HCT116 (cell line): ENCODE measurements around the gene ZNF462. TPM values are rescaled to one million over a fixed set of nuclear protein-coding genes. Genes with fewer than 3 reads are reported as not detected.

ENCODE experiments used
- ATAC-seq: fragments of 200-7000 bp; cut with Tn5 transposase; 2 replicates; pipeline ENCODE4 v1.9.1; 2020; ENCODE audit warnings: mild to moderate bottlenecking, moderate library complexity
- BruUV-seq: library from RNA; stranded (reverse); fragments of 400-500 nt; replicated peaks from 2 replicates; lab custom pipeline; 2021; lab: Mats Ljungman, UMichigan
- CTCF ChIA-PET: fragments of 300-600 bp; sonication (Branson Sonifier 250); formaldehyde crosslinking; loops from one replicate; lab custom pipeline; 2021; ENCODE audit warnings: antibody characterized with exemption; lab: Charles Lee
- POLR2A ChIA-PET: fragments of 300-600, 350-600 bp; sonication (Branson Sonifier 250); formaldehyde crosslinking; loops from one replicate; lab custom pipeline; 2021; ENCODE audit warnings: antibody characterized with exemption; lab: Charles Lee
- RAD21 ChIA-PET, 2 experiments: fragments of 300-600 bp; sonication (Branson Sonifier 250); formaldehyde crosslinking; loops; one replicate each; lab custom pipeline; 2023; ENCODE audit warnings: low total read pairs in 2 of 2; ENCODE audit not compliant: uncharacterized antibody in 2 of 2, unreplicated experiment in 2 of 2, low non-redundant PET in 1 of 2; lab: Charles Lee
- DNase-seq: peaks from one replicate; pipeline ENCODE4 v3.0.0-alpha.2; 2010; ENCODE audit warnings: low read depth, low spot score
- H2AFZ ChIP-seq: fragments of 200-600 bp; shearing (Covaris generic), sonication (generic); 2 replicates; pipeline ENCODE4 v1.6.1; 2017; ENCODE audit warnings: low read depth, mixed run types, mixed read lengths, antibody characterized with exemption, low read length; ENCODE audit not compliant: poor library complexity, severe bottlenecking
- H3K27ac ChIP-seq: 2 replicates; pipeline ENCODE4 v1.5.1; 2012; ENCODE audit warnings: low read depth, low read length
- H3K27me3 ChIP-seq: fragments of 200-600 bp; sonication (generic); 2 replicates; pipeline ENCODE4 v1.6.1; 2016; ENCODE audit warnings: mixed run types, low read length, mixed read lengths; ENCODE audit not compliant: insufficient read depth
- H3K36me3 ChIP-seq, 2 experiments: fragments of 200-500 bp in 1 of 2; fragments of 200-600 bp in 1 of 2; sonication (Bioruptor generic) in 1 of 2; sonication (generic) in 1 of 2; 2 replicates each; pipeline versions ENCODE4 v1.5.1 to v1.6.1; 2014 to 2016; ENCODE audit warnings: low read length in 2 of 2, inconsistent platforms in 1 of 2, mixed read lengths in 1 of 2, mixed run types in 1 of 2; ENCODE audit not compliant: insufficient read depth in 2 of 2, control insufficient read depth in 1 of 2
- H3K4me1 ChIP-seq, 2 experiments: fragments of 200-600 bp in 1 of 2; sonication (generic) in 1 of 2; 2 replicates each; pipeline versions ENCODE4 v1.5.1 to v1.6.1; 2012 to 2017; ENCODE audit warnings: low read length in 2 of 2, inconsistent platforms in 1 of 2, mild to moderate bottlenecking in 1 of 2, mixed read lengths in 1 of 2, mixed run types in 1 of 2, moderate library complexity in 1 of 2; ENCODE audit not compliant: insufficient read depth in 2 of 2, control insufficient read depth in 1 of 2
- H3K4me2 ChIP-seq: fragments of 200-600 bp; sonication (generic); 2 replicates; pipeline ENCODE4 v1.6.1; 2017; ENCODE audit warnings: mixed run types, low read length, mixed read lengths
- H3K4me3 ChIP-seq, 2 experiments: fragments of 200-600 bp in 1 of 2; sonication (generic) in 1 of 2; replicated peaks in 1 of 2; 2 replicates each; pipeline ENCODE4 v1.5.1; 2011 to 2016; ENCODE audit warnings: low read length in 2 of 2, control low read depth in 1 of 2, low read depth in 1 of 2, mild to moderate bottlenecking in 1 of 2, mixed read lengths in 1 of 2, mixed run types in 1 of 2
- H3K79me2 ChIP-seq: fragments of 200-600 bp; sonication (generic); 2 replicates; pipeline ENCODE4 v1.6.1; 2017; ENCODE audit warnings: mild to moderate bottlenecking, mixed run types, low read length, moderate library complexity, mixed read lengths; ENCODE audit not compliant: insufficient read depth
- H3K9ac ChIP-seq: fragments of 200-600 bp; sonication (generic); 2 replicates; pipeline ENCODE4 v1.6.1; 2016; ENCODE audit warnings: low read length, mixed read lengths
- H3K9me2 ChIP-seq: fragments of 200-600 bp; sonication (generic), shearing (Covaris generic); 2 replicates; pipeline ENCODE4 v1.6.1; 2017; ENCODE audit warnings: mixed run types, mild to moderate bottlenecking, moderate library complexity; ENCODE audit not compliant: insufficient read depth
- H3K9me3 ChIP-seq, 2 experiments: fragments of 200-500 bp in 1 of 2; fragments of 200-600 bp in 1 of 2; sonication (Bioruptor generic) in 1 of 2; sonication (generic) in 1 of 2; 2 replicates each; pipeline ENCODE4 v1.6.1; 2014 to 2017; ENCODE audit warnings: low read length in 2 of 2, mixed read lengths in 2 of 2, inconsistent platforms in 1 of 2, low read depth in 1 of 2, mild to moderate bottlenecking in 1 of 2, mixed run types in 1 of 2, moderate library complexity in 1 of 2; ENCODE audit not compliant: control insufficient read depth in 1 of 2, insufficient read depth in 1 of 2
- H4K20me1 ChIP-seq: fragments of 200-600 bp; sonication (generic), shearing (Covaris generic); 2 replicates; pipeline ENCODE4 v1.6.1; 2017; ENCODE audit warnings: mixed run types, mild to moderate bottlenecking, moderate library complexity; ENCODE audit not compliant: insufficient read depth
- CEBPB ChIP-seq: IDR thresholded peaks from 2 replicates; pipeline ENCODE4 v1.6.1; 2012; ENCODE audit warnings: low read depth
- EGR1 ChIP-seq: IDR thresholded peaks from 2 replicates; pipeline ENCODE4 v1.6.1; 2012; ENCODE audit warnings: low read depth
- EZH2 ChIP-seq: fragments of 200-600 bp; sonication (generic); IDR thresholded peaks from 2 replicates; pipeline ENCODE4 v1.6.1; 2017; ENCODE audit warnings: antibody characterized with exemption, mixed run types
- JUND ChIP-seq: IDR thresholded peaks from 2 replicates; pipeline ENCODE4 v1.6.1; 2012
- MAX ChIP-seq: IDR thresholded peaks from 2 replicates; pipeline ENCODE4 v1.6.1; 2012
- POLR2A ChIP-seq: IDR thresholded peaks from 2 replicates; pipeline ENCODE4 v1.7.0; 2011; ENCODE audit warnings: borderline replicate concordance; ENCODE audit not compliant: insufficient read depth, insufficient read length; ENCODE audit errors: extremely low read depth
- REST ChIP-seq: IDR thresholded peaks from 2 replicates; pipeline ENCODE4 v1.6.1; 2012; ENCODE audit warnings: low read depth
- SP1 ChIP-seq: IDR thresholded peaks from 2 replicates; pipeline ENCODE4 v1.6.1; 2012; ENCODE audit warnings: low read depth
- ZFX ChIP-seq: fragments of 450-650 bp; IDR thresholded peaks from 2 replicates; pipeline ENCODE4 v1.6.1; 2017
- ZNF274 ChIP-seq: fragments of 200-500 bp; sonication (Bioruptor generic); IDR thresholded peaks from 2 replicates; pipeline ENCODE4 v1.6.1; 2014; ENCODE audit warnings: mild to moderate bottlenecking, low read depth, low read length, inconsistent platforms
- intact Hi-C: fragments of 100-400 bp; cut with micrococcal nuclease; formaldehyde crosslinking; loops from 2 replicates; pipeline ENCODE4 v1.10.0; 2022
- total RNA-seq: library from RNA; stranded (reverse); gene quantifications from one replicate; pipeline ENCODE4 v1.2.1, GENCODE V29; 2021; ENCODE audit not compliant: unreplicated experiment

The ZNF462 gene
- total RNA-seq, 1 experiment from 2014 or later: 18.1 TPM

- TF ChIP-seq EGR1: no peak
- TF ChIP-seq ZNF274: no peak
Measured at GRCh38 chr9:106925392-106925791, 62.4 kb downstream of the ZNF462 start (continued).

GRCh38 chr9:106927916-106928315 lies 65.0 kb downstream of the ZNF462 start:
- H3K4me1 ChIP-seq: no peaks in the 10 kb centered on the region
- intact Hi-C loops: no loop called here
- TF ChIP-seq ZNF274: no peak
- TF ChIP-seq JUND: no peak
- no peak for TF ChIP-seq SP1
- TF ChIP-seq REST: no peak
- no peak for TF ChIP-seq POLR2A
- TF ChIP-seq EZH2: no peak
- TF ChIP-seq ZFX: no peak
- TF ChIP-seq CEBPB: no peak
- no peak for TF ChIP-seq MAX
- TF ChIP-seq, all 23 proteins: peak for 0
- Histone ChIP-seq H3K9me2 (no peaks in the 10 kb centered on the region), H3K27me3 (no peaks in the 10 kb centered on the region), H3K9ac (no peak overlapping the region), H3K36me3 (no peaks in the 10 kb centered on the region), H3K9me3 (no peaks in the 10 kb centered on the region), H3K4me3 (no peak overlapping the region), H4K20me1 (no peaks in the 10 kb centered on the region), H3K4me2 (no peak overlapping the region), H2AFZ (no peak overlapping the region), H3K79me2 (no peaks in the 10 kb centered on the region), H3K27ac (no peak overlapping the region)
- no TSS peak for BruUV-seq
- ChIA-PET POLR2A (no interaction called here), RAD21 (no interaction called here), CTCF (no interaction called here)
- DNase-seq: no peak
- ATAC-seq: no peak
